ENCODE measurements around the gene ANKRD42.
A peak's percentile ranks its signal among the peaks of the same experiment; 100 is the strongest.

Gene ANKRD42

DNA sequence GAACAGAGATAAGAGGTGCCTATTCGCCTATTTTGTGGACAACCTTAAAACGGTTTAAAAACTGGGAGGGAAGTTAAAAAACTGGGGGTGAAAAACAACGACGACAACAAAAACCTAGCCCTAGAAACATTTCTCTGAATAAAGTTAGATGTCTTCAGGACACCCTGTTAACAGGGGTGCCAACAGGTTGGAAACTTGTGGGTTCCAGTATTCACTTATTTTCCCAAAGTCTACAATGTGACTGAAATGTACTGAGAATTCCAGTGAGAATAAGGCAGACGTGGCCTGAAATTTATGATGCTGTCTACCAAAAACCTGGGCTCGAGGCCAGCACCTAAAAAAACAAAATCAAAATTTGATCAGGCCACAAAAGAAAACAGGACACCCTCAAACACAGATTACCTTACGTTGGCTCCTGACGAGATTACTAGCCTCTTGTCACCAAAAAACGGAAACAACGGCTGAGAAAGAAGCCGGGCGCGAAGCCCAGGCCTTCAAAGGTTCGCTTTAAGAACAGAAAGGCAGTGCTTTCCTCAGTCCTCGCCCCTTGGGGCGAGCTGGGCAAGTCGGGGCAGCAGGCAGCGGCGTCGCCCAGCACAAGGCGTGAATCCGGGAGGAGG, 91.7 kb downstream of the ANKRD42 start:
- no peak for DNase-seq (ENCODE audit: extremely low read depth in 1 of 2, low read depth in 1 of 2)

- peak; percentile 82 to 91 for DNase-seq (ENCODE audit: extremely low read depth in 1 of 2, low read depth in 1 of 2)
These were observed 92.4 kb downstream of the ANKRD42 start, which contains the start of gene CCDC90B for GRCh38 chr11:83285771-83286528. CCDC90B (minus strand) TSS chr11:83286367; CDS start chr11:83285972, 395 bp downstream.

DNA sequence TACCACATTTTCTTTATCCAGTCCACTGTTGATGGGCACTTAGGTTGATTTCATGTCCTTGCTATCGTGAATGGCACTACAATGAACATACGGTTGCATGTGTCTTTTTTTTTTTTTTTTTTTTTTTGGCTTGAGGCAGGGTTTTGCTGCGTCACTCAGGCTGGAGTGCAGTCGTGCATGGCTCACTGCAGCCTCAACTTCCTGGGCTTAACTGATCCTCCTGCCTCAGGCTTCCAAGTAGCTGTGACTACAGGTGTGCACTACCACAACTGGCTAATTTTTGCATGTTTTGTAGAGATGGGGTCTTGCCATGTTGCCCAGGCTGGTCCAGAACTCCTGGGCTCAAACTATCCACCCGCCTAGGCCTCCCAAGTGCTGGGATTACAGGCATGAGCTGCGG, 94.1 kb downstream of the ANKRD42 start:
- DNase-seq (ENCODE audit: extremely low read depth in 1 of 2, low read depth in 1 of 2), result no peak

GRCh38 chr11:83292709-83293456, 99.4 kb downstream of the ANKRD42 start:
- DNase-seq (ENCODE audit: extremely low read depth in 1 of 2, low read depth in 1 of 2), result peak in 1 of 2 donors; percentile 5

DNA sequence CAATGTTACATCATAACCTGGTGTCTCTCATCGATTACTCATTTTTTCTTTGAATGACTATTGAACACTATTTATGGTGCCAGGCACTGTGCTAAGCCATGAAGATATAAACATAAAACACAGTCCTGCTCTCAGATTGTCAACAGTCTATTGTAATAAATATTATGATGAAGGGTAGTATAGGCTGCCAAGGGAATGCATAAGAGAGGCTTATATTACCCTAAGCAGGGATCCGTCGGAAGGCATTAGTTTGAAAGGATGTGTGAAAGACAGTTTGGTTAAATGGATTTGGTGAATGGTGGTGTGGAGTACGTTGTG, 99.9 kb downstream of the ANKRD42 start:
- DNase-seq (ENCODE audit: extremely low read depth in 1 of 2, low read depth in 1 of 2), result no peak

DNA sequence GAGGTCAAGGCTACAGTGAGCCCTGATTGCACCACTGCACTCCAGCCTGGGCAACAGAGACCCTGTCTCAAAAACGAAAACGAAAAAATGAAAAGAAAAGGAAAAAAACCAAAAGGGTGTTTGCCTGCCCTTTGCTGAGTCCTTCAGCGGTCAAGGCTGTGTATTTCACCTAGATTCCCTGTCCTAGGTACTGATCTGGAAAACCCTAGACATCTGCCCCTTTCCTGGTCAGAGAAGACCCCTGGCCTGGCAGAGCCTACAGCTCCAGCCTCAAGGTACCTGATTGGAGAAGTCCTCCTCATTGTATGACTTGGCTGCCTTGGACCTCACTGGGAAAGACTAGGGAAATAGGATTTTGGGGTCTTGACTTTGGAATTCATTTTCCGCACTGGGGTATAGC, 100.7 kb downstream of the ANKRD42 start:
- DNase-seq (ENCODE audit: extremely low read depth in 1 of 2, low read depth in 1 of 2), result no peak
